CD4-positive, alpha-beta T cell treated with Interleukin-17A for 4 hours (primary cell): ENCODE results near the gene USP22.

Experiments
- DNase-seq: peaks from one replicate; pipeline ENCODE4 v3.0.0-alpha.2; 2020; ENCODE audit warnings: mixed read lengths

Gene USP22

GRCh38 chr17:21019976-21020586 lies 22.7 kb downstream of the USP22 start:
- peak; percentile 55 for DNase-seq

- no peak for DNase-seq
Observed at GRCh38 chr17:21018894-21019293, 23.9 kb downstream of the USP22 start.

- DNase-seq, result no peak
Observed at GRCh38 chr17:21017861-21018260, 24.9 kb downstream of the USP22 start.

- no peak for DNase-seq
Observed at GRCh38 chr17:21017256-21017655, 25.6 kb downstream of the USP22 start.

- no peak for DNase-seq
Observed at GRCh38 chr17:21016826-21017225, 26.0 kb downstream of the USP22 start.

- no peak for DNase-seq
Observed at GRCh38 chr17:21015564-21015963, 27.2 kb downstream of the USP22 start.

- DNase-seq, result no peak
Observed at GRCh38 chr17:21014498-21014897, 28.3 kb downstream of the USP22 start.

GRCh38 chr17:21013983-21014382 lies 28.8 kb downstream of the USP22 start:
- no peak for DNase-seq

- DNase-seq, result no peak
Observed at GRCh38 chr17:21012736-21013135, 30.1 kb downstream of the USP22 start.

- no peak for DNase-seq
Observed at GRCh38 chr17:21010705-21011596, 31.9 kb downstream of the USP22 start.

- no peak for DNase-seq
Observed at GRCh38 chr17:21008992-21009671, 33.7 kb downstream of the USP22 start.

- no peak for DNase-seq
Observed at GRCh38 chr17:21008160-21008915, 34.5 kb downstream of the USP22 start.

- DNase-seq, result no peak
Observed at GRCh38 chr17:21007646-21008045, 35.2 kb downstream of the USP22 start.

GRCh38 chr17:21005803-21006202 lies 37.0 kb downstream of the USP22 start:
- no peak for DNase-seq

- DNase-seq, result no peak
Observed at GRCh38 chr17:21005367-21005766, 37.4 kb downstream of the USP22 start.

GRCh38 chr17:21004016-21004930 lies 38.5 kb downstream of the USP22 start:
- no peak for DNase-seq

- DNase-seq, result no peak
Observed at GRCh38 chr17:21003007-21003621, 39.7 kb downstream of the USP22 start.

- DNase-seq, result no peak
Observed at GRCh38 chr17:21002309-21003006, 40.4 kb downstream of the USP22 start.

GRCh38 chr17:21001813-21002221 lies 41.0 kb downstream of the USP22 start:
- no peak for DNase-seq

- no peak for DNase-seq
Observed at GRCh38 chr17:21001111-21001812, 41.5 kb downstream of the USP22 start.
